Liver (tissue), 9 donors: ENCODE measurements around the gene AIP. TPM values are rescaled to one million over a fixed set of nuclear protein-coding genes. Genes with fewer than 3 reads are reported as not detected.

Experiments used
- DNase-seq: peaks from one replicate; pipeline ENCODE4 v3.0.0-alpha.2; 2017; ENCODE audit warnings: low spot score
- H3K27ac ChIP-seq, 2 donors: one replicate each; pipeline ENCODE4 v1.7.0; 2013; ENCODE audit warnings: inconsistent platforms in 2 of 2, low read length in 2 of 2, control low read depth in 1 of 2, low read depth in 1 of 2, mild to moderate bottlenecking in 1 of 2
- H3K27me3 ChIP-seq, 4 donors: one replicate each; pipeline versions ENCODE4 v1.6.1 to v1.7.0; 2013; ENCODE audit warnings: low read length in 3 of 4, inconsistent platforms in 1 of 4, mild to moderate bottlenecking in 1 of 4, moderate library complexity in 1 of 4; ENCODE audit not compliant: control insufficient read depth in 4 of 4, insufficient read depth in 4 of 4
- H3K36me3 ChIP-seq, 4 donors: one replicate each; pipeline versions ENCODE4 v1.6.1 to v1.7.0; 2013; ENCODE audit warnings: low read length in 3 of 4, mild to moderate bottlenecking in 3 of 4, low read depth in 1 of 4, moderate library complexity in 1 of 4; ENCODE audit not compliant: control insufficient read depth in 4 of 4, insufficient read depth in 3 of 4
- H3K4me1 ChIP-seq, 4 donors: one replicate each; pipeline versions ENCODE4 v1.6.1 to v1.7.0; 2013; ENCODE audit warnings: low read length in 3 of 4, mild to moderate bottlenecking in 3 of 4, moderate library complexity in 1 of 4; ENCODE audit not compliant: control insufficient read depth in 4 of 4, insufficient read depth in 4 of 4
- H3K4me3 ChIP-seq, 3 donors: one replicate each; pipeline versions ENCODE4 v1.6.1 to v1.7.0; 2013; ENCODE audit warnings: low read length in 3 of 3, control low read depth in 1 of 3, low read depth in 1 of 3, mild to moderate bottlenecking in 1 of 3
- H3K9ac ChIP-seq, 2 donors: one replicate each; pipeline ENCODE4 v1.7.0; 2013; ENCODE audit warnings: low read length in 2 of 2, mild to moderate bottlenecking in 2 of 2, moderate library complexity in 2 of 2, control low read depth in 1 of 2, low read depth in 1 of 2
- H3K9me3 ChIP-seq, 4 donors: one replicate each; pipeline versions ENCODE4 v1.6.1 to v1.7.0; 2013; ENCODE audit warnings: low read length in 3 of 4; ENCODE audit not compliant: control insufficient read depth in 4 of 4
- ATF3 ChIP-seq: IDR thresholded peaks from 2 replicates; pipeline ENCODE4 v1.6.1; 2016; ENCODE audit warnings: antibody characterized with exemption
- CTCF ChIP-seq: fragments of 150-350 bp; IDR thresholded peaks from 2 replicates; pipeline ENCODE4 v1.5.1; 2017; ENCODE audit warnings: improper control_type of control experiment, low read depth, low read length; ENCODE audit not compliant: missing input control
- EGR1 ChIP-seq, 2 donors: IDR thresholded peaks; 2 replicates each; pipeline ENCODE4 v1.6.1; 2016 to 2018; ENCODE audit warnings: antibody characterized with exemption in 2 of 2, low read depth in 2 of 2
- FOXA1 ChIP-seq: IDR thresholded peaks from 2 replicates; pipeline ENCODE4 v1.6.1; 2016; ENCODE audit warnings: antibody characterized with exemption
- FOXA2 ChIP-seq: IDR thresholded peaks from 2 replicates; pipeline ENCODE4 v1.6.1; 2016; ENCODE audit warnings: antibody characterized with exemption
- GABPA ChIP-seq, 2 donors: IDR thresholded peaks in 1 of 2; conservative IDR thresholded peaks in 1 of 2; 2 replicates each; pipeline ENCODE4 v1.6.1; 2016; ENCODE audit warnings: antibody characterized with exemption in 2 of 2, mild to moderate bottlenecking in 1 of 2, moderate library complexity in 1 of 2
- HNF4G ChIP-seq: IDR thresholded peaks from 2 replicates; pipeline ENCODE4 v1.6.1; 2016; ENCODE audit warnings: antibody characterized with exemption
- JUND ChIP-seq, 2 donors: IDR thresholded peaks; 2 replicates each; pipeline ENCODE4 v1.6.1; 2016; ENCODE audit warnings: antibody characterized with exemption in 2 of 2
- REST ChIP-seq: IDR thresholded peaks from 2 replicates; pipeline ENCODE4 v1.6.1; 2016; ENCODE audit warnings: antibody characterized with exemption, mild to moderate bottlenecking
- RXRA ChIP-seq, 2 donors: IDR thresholded peaks; 2 replicates each; pipeline ENCODE4 v1.6.1; 2017 to 2018; ENCODE audit warnings: antibody characterized with exemption in 2 of 2, mild to moderate bottlenecking in 1 of 2
- SP1 ChIP-seq: IDR thresholded peaks from 2 replicates; pipeline ENCODE4 v1.6.1; 2018; ENCODE audit warnings: antibody characterized with exemption, mild to moderate bottlenecking
- TAF1 ChIP-seq: conservative IDR thresholded peaks from 2 replicates; pipeline ENCODE4 v1.6.1; 2016; ENCODE audit warnings: antibody characterized with exemption, mild to moderate bottlenecking
- ZBTB33 ChIP-seq: IDR thresholded peaks from 2 replicates; pipeline ENCODE4 v1.6.1; 2016; ENCODE audit warnings: antibody characterized with exemption
- WGBS: extraction: QIAGEN DNeasy Blood & Tissue Kit; methylation state at CpG from one replicate; pipeline ENCODE4 v1.1.7; 2013; 5-methylcytosine and 5-hydroxymethylcytosine counted together
- polyA plus RNA-seq, 2 donors: library from polyadenylated mRNA; stranded (reverse) in 1 of 2; unstranded in 1 of 2; fragments of 200-250 nt in 1 of 2; fragments of >200 nt in 1 of 2; fragmentation: Nextera tagmentation in 1 of 2; extraction: Ambion mirVana in 1 of 2; gene quantifications; one replicate each; pipeline versions ENCODE4 v1.2.1 to v1.2.3, GENCODE V29; 2013 to 2015
- total RNA-seq, 2 donors: library from RNA; depleted of rRNA; stranded (reverse); fragments of >200 nt; gene quantifications; one replicate each; pipeline ENCODE4 v1.2.3, GENCODE V29; 2014
- donor health status: healthy.
- donor health status: healthy.
- donor health status: healthy.
- donor health status: healthy.
- donor health status: healthy.

The AIP gene
- total and polyA plus RNA-seq, 4 donors: 17.6 to 28.2 (median 23.1) TPM

GRCh38 chr11:67441098-67441563, 41.7 kb upstream of the AIP start:
- Histone ChIP-seq H3K36me3 (peaks cover 0 to 9% (median 0%) of the 10 kb centered on the region in 4 donors), H3K27ac (no peak overlapping the region), H3K9me3 (no peaks in the 10 kb centered on the region), H3K9ac (no peak overlapping the region), H3K4me3 (no peak overlapping the region), H3K27me3 (no peaks in the 10 kb centered on the region), H3K4me1 (peaks cover 4 to 21% (median 13%) of the 10 kb centered on the region in 4 donors)
- no peak for DNase-seq
- TF ChIP-seq RXRA (IDR thresholded peaks at IDR 0.05) (no peak), JUND (IDR thresholded peaks at IDR 0.05) (no peak), ZBTB33 (no peak), HNF4G (no peak), FOXA2 (no peak), ATF3 (no peak), TAF1 (no peak), FOXA1 (no peak), EGR1 (IDR thresholded peaks at IDR 0.05; ENCODE audit: low read depth in 2 of 2) (no peak), SP1 (no peak), REST (no peak), CTCF (no peak)
- 94% methylated on average over 21 of the region's 21 CpGs for WGBS

- H3K36me3 ChIP-seq: peaks cover 0 to 9% (median 0%) of the 10 kb centered on the region in 4 donors
- H3K4me1 ChIP-seq: peaks cover 4 to 21% (median 13%) of the 10 kb centered on the region in 4 donors
- no peaks in the 10 kb centered on the region for H3K9me3 ChIP-seq
- no peaks in the 10 kb centered on the region for H3K27me3 ChIP-seq
- no peak overlapping the region for H3K4me3 ChIP-seq
- 92% methylated on average over 28 of the region's 28 CpGs for whole genome bisulfite sequencing
- no peak overlapping the region for H3K27ac ChIP-seq
- DNase-seq: no peak
- no peak overlapping the region for H3K9ac ChIP-seq
- TF ChIP-seq GABPA (IDR thresholded peaks at IDR 0.05 in 1 of 2, conservative IDR thresholded peaks at IDR 0.05 in 1 of 2): no peak
Measured at GRCh38 chr11:67441731-67442351, 41.0 kb upstream of the AIP start.
